GM20000 (cell line): Measurements from ENCODE around the gene ARFGEF3.
"Not testable (repeated sequence)": the region's sequence is repeated elsewhere in the genome, so short reads cannot be mapped to it uniquely, and the experiment has no call there.

ENCODE experiments used
- DNase-seq: peaks from one replicate; pipeline ENCODE4 v3.0.0; 2012; ENCODE audit warnings: low spot score
- CTCF ChIP-seq: IDR thresholded peaks from 2 replicates; pipeline ENCODE4 v1.5.1; 2012; ENCODE audit warnings: mild to moderate bottlenecking, control low read depth; ENCODE audit errors: extremely low read depth, missing control alignments

ARFGEF3 gene

GRCh38 chr6:138161338-138162110 is at the start of gene ARFGEF3:
Gene ARFGEF3 (plus strand): TSS chr6:138161939. CDS start chr6:138162087, 148 bp downstream.
- TF ChIP-seq CTCF, result no peak
- peak; percentile 81 for DNase-seq

- TF ChIP-seq CTCF, result no peak
- DNase-seq, result no peak
Measured at GRCh38 chr6:138113588-138114210, 48.0 kb upstream of the ARFGEF3 start.

- no peak for DNase-seq
- TF ChIP-seq CTCF, result no peak
Measured at GRCh38 chr6:138115201-138115600, 46.5 kb upstream of the ARFGEF3 start.

GRCh38 chr6:138115877-138116660 is 45.7 kb upstream of the ARFGEF3 start:
- peak; percentile 22 for TF ChIP-seq CTCF
- peak; percentile 68 for DNase-seq

- DNase-seq, result no peak
- TF ChIP-seq CTCF, result no peak
Measured at GRCh38 chr6:138116661-138116999, 45.1 kb upstream of the ARFGEF3 start.

GRCh38 chr6:138117376-138117914 is 44.3 kb upstream of the ARFGEF3 start:
- no peak for TF ChIP-seq CTCF

GRCh38 chr6:138119229-138119628 is 42.5 kb upstream of the ARFGEF3 start:
- not testable (repeated sequence) for DNase-seq

More at GRCh38 chr6:138117376-138117914, 44.3 kb upstream of the ARFGEF3 start:
- no peak for DNase-seq
